A549 (cell line): Measurements from ENCODE around the gene PTPN14. TPM values are rescaled to one million over a fixed set of nuclear protein-coding genes. Genes with fewer than 3 reads are reported as not detected.

Experiments
- ATAC-seq, 2 experiments: fragments of 200-7000 bp in 1 of 2; fragments of >200 bp in 1 of 2; cut with Nextera tagmentation in 1 of 2; cut with Tn5 transposase in 1 of 2; 3 replicates each; pipeline versions ENCODE4 v1.8.0 to v1.9.1; 2018 to 2020; ENCODE audit warnings: mild to moderate bottlenecking in 1 of 2, moderate library complexity in 1 of 2
- CTCF ChIA-PET: fragments of 300-600 bp; sonication (Branson Sonifier 250); formaldehyde crosslinking; extraction: SDS; loops from one replicate; lab custom pipeline; 2021; ENCODE audit warnings: antibody characterized with exemption, inconsistent platforms; lab: Yijun Ruan, JAX
- POLR2A ChIA-PET: fragments of 350-600 bp; formaldehyde crosslinking; extraction: SDS; loops from one replicate; lab custom pipeline; 2021; ENCODE audit warnings: antibody characterized with exemption, inconsistent platforms; lab: Yijun Ruan, JAX
- DNase-seq, 2 experiments: peaks; one replicate each; pipeline versions ENCODE4 v3.0.0 to v3.0.0-alpha.2; 2011 to 2016; ENCODE audit warnings: low read depth in 1 of 2, low spot score in 1 of 2
- FAIRE-seq: peaks from 2 replicates; lab custom pipeline; 2011; peaks lifted over from hg19 to GRCh38; lab: Jason Lieb, UNC
- H3K27ac ChIP-seq, 2 experiments: fragments of >200 bp; sonication (Bioruptor Twin); formaldehyde crosslinking; 3 replicates each; pipeline ENCODE4 v1.5.1; 2016 to 2017
- H3K4me1 ChIP-seq: fragments of >200 bp; sonication (Bioruptor Twin); formaldehyde crosslinking; 3 replicates; pipeline ENCODE4 v1.6.1; 2016
- H3K4me2 ChIP-seq: fragments of >200 bp; sonication (Bioruptor Twin); formaldehyde crosslinking; 3 replicates; pipeline ENCODE4 v1.6.1; 2016
- H3K4me3 ChIP-seq: fragments of >200 bp; sonication (Bioruptor Twin); formaldehyde crosslinking; 3 replicates; pipeline ENCODE4 v1.5.1; 2016
- H3K9me3 ChIP-seq: fragments of >200 bp; sonication (Bioruptor Twin); formaldehyde crosslinking; 3 replicates; pipeline ENCODE4 v1.6.1; 2016
- BCL3 ChIP-seq: fragments of >200 bp; sonication (Bioruptor Twin); formaldehyde crosslinking; IDR thresholded peaks from 3 replicates; pipeline ENCODE4 v1.6.1; 2016
- CBX2 ChIP-seq: fragments of 200-600 bp; sonication (generic); IDR thresholded peaks from 2 replicates; pipeline ENCODE4 v1.6.1; 2016; ENCODE audit warnings: low read depth, mild to moderate bottlenecking, borderline replicate concordance
- CBX8 ChIP-seq: fragments of 200-600 bp; sonication (generic); IDR thresholded peaks from 2 replicates; pipeline ENCODE4 v1.6.1; 2016
- EHMT2 ChIP-seq: fragments of 200-600 bp; sonication (generic); IDR thresholded peaks from 2 replicates; pipeline ENCODE4 v1.6.1; 2016; ENCODE audit warnings: antibody characterized with exemption, low read depth, mild to moderate bottlenecking, moderate library complexity
- GATA3 ChIP-seq: IDR thresholded peaks from 2 replicates; pipeline ENCODE4 v1.6.1; 2012; ENCODE audit warnings: borderline replicate concordance
- HDAC2 ChIP-seq: fragments of 200-600 bp; sonication (generic); IDR thresholded peaks from 2 replicates; pipeline ENCODE4 v1.6.1; 2016
- HES2 ChIP-seq: fragments of >200 bp; sonication (Bioruptor Twin); formaldehyde crosslinking; IDR thresholded peaks from 2 replicates; pipeline ENCODE4 v1.6.1; 2016
- MAFK ChIP-seq: fragments of 450-650 bp; IDR thresholded peaks from 2 replicates; pipeline ENCODE4 v1.6.1; 2014; ENCODE audit not compliant: partially characterized antibody
- POLR2AphosphoS2 ChIP-seq: conservative IDR thresholded peaks from 2 replicates; pipeline ENCODE4 v1.6.1; 2012; ENCODE audit warnings: low read length, improper control_type of control experiment, inconsistent platforms
- RAD21 ChIP-seq, 2 experiments: fragments of >200 bp in 1 of 2; sonication (Bioruptor Twin) in 1 of 2; formaldehyde crosslinking in 1 of 2; IDR thresholded peaks in 1 of 2; conservative IDR thresholded peaks in 1 of 2; 2 replicates in 1 of 2; 3 replicates in 1 of 2; pipeline ENCODE4 v1.6.1; 2012 to 2018; ENCODE audit warnings: inconsistent platforms in 1 of 2
- SMC3 ChIP-seq: fragments of >200 bp; sonication (Bioruptor Twin); formaldehyde crosslinking; IDR thresholded peaks from 3 replicates; pipeline ENCODE4 v1.6.1; 2018; ENCODE audit warnings: inconsistent platforms
- TFCP2L1 ChIP-seq: fragments of 250-450 bp; sonication (Bioruptor Pico); IDR thresholded peaks from 2 replicates; pipeline ENCODE4 v1.5.0; 2021; ENCODE audit warnings: mild to moderate bottlenecking
- TP53 ChIP-seq: fragments of 250-450 bp; sonication (Bioruptor Pico); IDR thresholded peaks from 2 replicates; pipeline ENCODE4 v1.5.0; 2021; ENCODE audit warnings: mild to moderate bottlenecking, moderate library complexity
- WGBS: methylation state at CpG from one replicate; pipeline ENCODE4 v1.1.6; 2017; ENCODE audit errors: missing lambda C conversion rate; 5-methylcytosine and 5-hydroxymethylcytosine counted together
- polyA plus RNA-seq, 4 experiments: library from polyadenylated mRNA; depleted of rRNA in 3 of 4; stranded (reverse); fragments of >200 nt; fragmentation: RNase III in 1 of 4; extraction: RNeasy Plus Mini Kit Qiagen cat#74134 plus additional on column Dnase treatment in 1 of 4; gene quantifications; 2 replicates in 3 of 4; 3 replicates in 1 of 4; pipeline ENCODE4 v1.2.3, GENCODE V29; 2011 to 2017
- TF ChIP-seq, protein P1 (sequence below): fragments of 250-450 bp; sonication (Bioruptor Pico); IDR thresholded peaks from 2 replicates; pipeline ENCODE4 v1.5.0; 2021; ENCODE audit warnings: mild to moderate bottlenecking, moderate library complexity, borderline replicate concordance

The PTPN14 gene
- polyA plus RNA-seq, 2 of the 4 experiments (the other 2 are of a cell fraction): 9.2 to 10.0 TPM

DNA sequence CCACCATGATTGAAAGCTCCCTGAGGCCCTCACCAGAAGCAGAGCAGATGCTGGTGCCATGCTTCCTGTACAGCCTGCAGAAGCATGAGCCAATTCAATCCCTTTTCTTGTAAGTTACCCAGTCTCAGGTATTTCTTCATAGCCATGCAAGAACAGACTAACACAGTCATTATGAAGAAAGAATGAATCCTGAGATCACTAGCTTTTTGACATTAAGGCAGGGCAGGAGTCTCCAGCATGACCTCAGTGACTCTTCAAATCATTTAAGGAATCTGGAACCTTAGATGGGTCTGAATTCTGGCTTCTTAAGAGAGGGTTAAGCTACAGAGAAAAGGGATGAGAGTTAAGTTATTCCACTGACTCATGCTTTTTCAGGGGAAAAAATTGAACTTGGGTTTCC is 79.0 kb downstream of the PTPN14 start:
- H3K9me3 ChIP-seq: no peaks in the 10 kb centered on the region
- ATAC-seq: peak; percentile 40 to 54; a peak in 4 of 6 replicates
- TF ChIP-seq GATA3 (no peak), HES2 (no peak), RAD21 (conservative IDR thresholded peaks at IDR 0.05 in 1 of 2, IDR thresholded peaks at IDR 0.05 in 1 of 2) (no peak), POLR2AphosphoS2 (no peak), CBX2 (no peak), TFCP2L1 (no peak)
- POLR2A ChIA-PET: interaction anchor here (3.0 kb wide), 1 partner anchor 79 kb away, joined by 14 read pairs; the partner anchor contains the start of gene PTPN14
- H3K4me1 ChIP-seq: peaks cover 80% of the 10 kb centered on the region
- H3K4me2 ChIP-seq: peak overlapping the region; percentile 61
- DNase-seq: peak in 1 of 2 experiments; percentile 33
- FAIRE-seq: peak; percentile 43
- peak overlapping the region in 1 of 2 experiments; percentile 66; a peak in 4 of 6 replicates for H3K27ac ChIP-seq
- CTCF ChIA-PET: interaction anchor here (2.0 kb wide), 1 partner anchor 112 kb away, joined by 6 read pairs; no protein-coding TSS in a partner anchor
- no peak overlapping the region for H3K4me3 ChIP-seq

DNA sequence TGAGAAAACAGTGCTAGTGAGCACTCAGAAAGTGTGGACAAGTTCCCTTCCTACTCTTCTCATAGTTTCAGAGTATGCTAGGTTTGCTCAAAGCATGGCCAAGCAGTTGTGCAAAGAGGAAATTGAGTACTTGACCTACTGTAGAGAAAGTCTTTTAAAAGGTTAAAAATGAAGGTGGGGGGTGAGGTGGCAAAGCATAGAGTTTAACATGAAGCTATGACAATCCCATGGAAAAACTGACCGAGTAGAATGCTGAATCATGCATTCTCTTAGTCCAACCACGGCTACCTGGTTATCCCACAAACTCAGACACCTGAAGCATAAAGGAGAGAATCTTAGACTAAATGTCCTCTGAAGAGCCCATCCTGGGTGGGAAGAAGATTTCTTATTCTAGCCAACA is 79.9 kb downstream of the PTPN14 start:
- TF ChIP-seq TP53 (CRISPR knock-in tag) (no peak), MAFK (peak; percentile 50)
- H3K9me3 ChIP-seq: no peaks in the 10 kb centered on the region
- FAIRE-seq (no peak), ATAC-seq (no peak), DNase-seq (no peak)
- H3K27ac ChIP-seq: peak overlapping the region in 1 of 2 experiments; percentile 66; a peak in 4 of 6 replicates
- H3K4me1 ChIP-seq: peaks cover 80% of the 10 kb centered on the region
- 76% methylated on average over 2 of the region's 2 CpGs for WGBS
- H3K4me3 ChIP-seq: no peak overlapping the region
- POLR2A ChIA-PET: interaction anchor here (3.0 kb wide), 1 partner anchor 80 kb away, joined by 14 read pairs; the partner anchor contains the start of gene PTPN14
- CTCF ChIA-PET: interaction anchor here (1.1 to 2.0 kb wide), 3 partner anchors 11 to 113 kb away, joined by 3 to 6 read pairs (median 3); no protein-coding TSS in a partner anchor
- no peak overlapping the region for H3K4me2 ChIP-seq

GRCh38 chr1:214470132-214470531 is 81.3 kb downstream of the PTPN14 start:
- FAIRE-seq (no peak), ATAC-seq (no peak), DNase-seq (no peak)
- H3K4me1 ChIP-seq: peaks cover 72% of the 10 kb centered on the region
- 89% methylated on average over 3 of the region's 3 CpGs for whole genome bisulfite sequencing
- ChIA-PET CTCF (interaction anchor here (0.7 to 1.6 kb wide), 3 partner anchors 12 to 151 kb away, joined by 3 read pairs; no protein-coding TSS in a partner anchor), POLR2A (no interaction called here)
- TF ChIP-seq MAFK: peak; percentile 56
- TF ChIP-seq CBX8: no peak
- no peaks in the 10 kb centered on the region for H3K9me3 ChIP-seq
- H3K4me2 ChIP-seq: no peak overlapping the region
- H3K27ac ChIP-seq: 0 out of 6 replicates have a peak overlapping the region, but pooled peaks of 1 of the 2 experiments have one; percentile 23
- no peak overlapping the region for H3K4me3 ChIP-seq

- 97% methylated on average over 1 of the region's 1 CpG for WGBS
- Histone ChIP-seq H3K27ac (no peak overlapping the region), H3K9me3 (no peaks in the 10 kb centered on the region), H3K4me3 (no peak overlapping the region), H3K4me2 (no peak overlapping the region), H3K4me1 (peaks cover 65% of the 10 kb centered on the region)
- DNase-seq (no peak), FAIRE-seq (no peak), ATAC-seq (no peak)
- ChIA-PET POLR2A (no interaction called here), CTCF (interaction anchor here (0.6 kb wide), 1 partner anchor 67 kb away, joined by 3 read pairs; no protein-coding TSS in a partner anchor)
- TF ChIP-seq BCL3 (no peak), EHMT2 (no peak), HDAC2 (no peak), SMC3 (no peak)
- TF ChIP-seq, protein P1, sequence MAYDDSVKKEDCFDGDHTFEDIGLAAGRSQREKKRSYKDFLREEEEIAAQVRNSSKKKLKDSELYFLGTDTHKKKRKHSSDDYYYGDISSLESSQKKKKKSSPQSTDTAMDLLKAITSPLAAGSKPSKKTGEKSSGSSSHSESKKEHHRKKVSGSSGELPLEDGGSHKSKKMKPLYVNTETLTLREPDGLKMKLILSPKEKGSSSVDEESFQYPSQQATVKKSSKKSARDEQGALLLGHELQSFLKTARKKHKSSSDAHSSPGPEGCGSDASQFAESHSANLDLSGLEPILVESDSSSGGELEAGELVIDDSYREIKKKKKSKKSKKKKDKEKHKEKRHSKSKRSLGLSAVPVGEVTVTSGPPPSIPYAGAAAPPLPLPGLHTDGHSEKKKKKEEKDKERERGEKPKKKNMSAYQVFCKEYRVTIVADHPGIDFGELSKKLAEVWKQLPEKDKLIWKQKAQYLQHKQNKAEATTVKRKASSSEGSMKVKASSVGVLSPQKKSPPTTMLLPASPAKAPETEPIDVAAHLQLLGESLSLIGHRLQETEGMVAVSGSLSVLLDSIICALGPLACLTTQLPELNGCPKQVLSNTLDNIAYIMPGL: no peak
Observed at GRCh38 chr1:214469290-214469689, 82.1 kb downstream of the PTPN14 start.
